Esophagus squamous epithelium (tissue), 5 donors: ENCODE measurements around the gene PPP1R9A. TPM values are rescaled to one million over a fixed set of nuclear protein-coding genes. Genes with fewer than 3 reads are reported as not detected.

Experiments
- DNase-seq: peaks from one replicate; lab custom pipeline; 2025; lab: John Stamatoyannopoulos, UW
- H3K27ac ChIP-seq, 4 donors: fragments of 200-600 bp; sonication (generic); one replicate each; pipeline ENCODE4 v1.5.1; 2016 to 2019; ENCODE audit warnings: mild to moderate bottlenecking in 1 of 4
- H3K27me3 ChIP-seq, 4 donors: fragments of 200-600 bp; sonication (generic); 1 replicate in 3 of 4; 2 replicates in 1 of 4; pipeline versions ENCODE4 v1.5.1 to v1.6.0; 2017 to 2021; ENCODE audit warnings: antibody characterized with exemption in 1 of 4
- H3K36me3 ChIP-seq, 3 donors: fragments of 200-600 bp; sonication (generic); one replicate each; pipeline ENCODE4 v1.5.1; 2016 to 2019
- H3K4me1 ChIP-seq, 3 donors: fragments of 200-600 bp; sonication (generic); one replicate each; pipeline ENCODE4 v1.5.1; 2017 to 2019
- H3K4me3 ChIP-seq, 4 donors: fragments of 200-600 bp; sonication (generic); 1 replicate in 3 of 4; 2 replicates in 1 of 4; pipeline ENCODE4 v1.5.1; 2016 to 2019; ENCODE audit warnings: mild to moderate bottlenecking in 2 of 4, moderate library complexity in 1 of 4
- H3K9me3 ChIP-seq, 3 donors: fragments of 200-600 bp; sonication (generic); one replicate each; pipeline ENCODE4 v1.5.1; 2016 to 2019
- CTCF ChIP-seq, 6 experiments: fragments of 450-650 bp in 4 of 6; fragments of 200-600 bp in 2 of 6; sonication (generic) in 2 of 6; IDR thresholded peaks; one replicate each; pipeline ENCODE4 v1.5.1; 2016 to 2019; ENCODE audit warnings: antibody characterized with exemption in 6 of 6, mild to moderate bottlenecking in 4 of 6, moderate library complexity in 4 of 6
- POLR2A ChIP-seq, 4 donors: fragments of 450-650 bp; IDR thresholded peaks; one replicate each; pipeline ENCODE4 v1.6.1; 2017; ENCODE audit warnings: antibody characterized with exemption in 4 of 4, mild to moderate bottlenecking in 4 of 4, moderate library complexity in 3 of 4
- WGBS, 2 donors: methylation state at CpG; one replicate each; pipeline ENCODE4 v1.1.5; 2018; 5-methylcytosine and 5-hydroxymethylcytosine counted together
- intact Hi-C: fragments of 100-400 bp; cut with DNase I; formaldehyde crosslinking; loops from one replicate; pipeline ENCODE4 v1.15.0; 2022
- total RNA-seq, 4 donors: library from RNA; depleted of rRNA; stranded (reverse); fragments of >200 nt; gene quantifications; one replicate each; pipeline ENCODE4 v1.1.0, GENCODE V29; 2016
- donor health status: DM: yes; HTN: yes; CAD: no.

Gene PPP1R9A
- total RNA-seq, 4 donors from 2014 or later: 0.04 to 6.3 (median 1.0) TPM

GRCh38 chr7:95276114-95276513 is 368.7 kb downstream of the PPP1R9A start:
- no peak for DNase-seq
- H3K4me3 ChIP-seq: no peak overlapping the region
- no peak overlapping the region for H3K27ac ChIP-seq
- TF ChIP-seq CTCF (IDR thresholded peaks at IDR 0.05): no peak
- no peak for TF ChIP-seq POLR2A (IDR thresholded peaks at IDR 0.05)
- WGBS, 2 donors: 53 to 83% methylated on average over 2 of the region's 2 CpGs
- no peaks in the 10 kb centered on the region for H3K27me3 ChIP-seq
- no peaks in the 10 kb centered on the region for H3K4me1 ChIP-seq
- intact Hi-C loops: no loop called here
- no peaks in the 10 kb centered on the region for H3K36me3 ChIP-seq
- H3K9me3 ChIP-seq: no peaks in the 10 kb centered on the region

GRCh38 chr7:95279417-95279816 is 372.0 kb downstream of the PPP1R9A start:
- no peak overlapping the region for H3K27ac ChIP-seq
- H3K27me3 ChIP-seq: no peaks in the 10 kb centered on the region
- no peaks in the 10 kb centered on the region for H3K4me1 ChIP-seq
- H3K9me3 ChIP-seq: no peaks in the 10 kb centered on the region
- intact Hi-C loops: no loop called here
- WGBS, 2 donors: 60 to 69% methylated on average over 2 of the region's 2 CpGs
- TF ChIP-seq POLR2A (IDR thresholded peaks at IDR 0.05) (no peak), CTCF (IDR thresholded peaks at IDR 0.05) (no peak)
- no peaks in the 10 kb centered on the region for H3K36me3 ChIP-seq
- no peak overlapping the region for H3K4me3 ChIP-seq
- no peak for DNase-seq

- 51 to 53% methylated on average over 2 of the region's 2 CpGs for WGBS, 2 donors
- Histone ChIP-seq H3K9me3 (no peaks in the 10 kb centered on the region), H3K27ac (no peak overlapping the region), H3K36me3 (no peaks in the 10 kb centered on the region), H3K4me1 (no peaks in the 10 kb centered on the region), H3K27me3 (no peaks in the 10 kb centered on the region), H3K4me3 (no peak overlapping the region)
- intact Hi-C loops: no loop called here
- no peak for DNase-seq
- TF ChIP-seq CTCF (IDR thresholded peaks at IDR 0.05) (no peak), POLR2A (IDR thresholded peaks at IDR 0.05) (no peak)
Observed at GRCh38 chr7:95286096-95286495, 378.7 kb downstream of the PPP1R9A start.

GRCh38 chr7:95290166-95290830 is 382.9 kb downstream of the PPP1R9A start:
- TF ChIP-seq POLR2A (IDR thresholded peaks at IDR 0.05) (no peak), CTCF (IDR thresholded peaks at IDR 0.05) (no peak)
- Histone ChIP-seq H3K27me3 (no peaks in the 10 kb centered on the region), H3K4me1 (no peaks in the 10 kb centered on the region), H3K9me3 (no peaks in the 10 kb centered on the region), H3K27ac (no peak overlapping the region), H3K36me3 (no peaks in the 10 kb centered on the region), H3K4me3 (no peak overlapping the region)
- DNase-seq: no peak
- intact Hi-C loops: no loop called here
- WGBS, 2 donors: 82 to 91% methylated on average over 7 of the region's 7 CpGs

GRCh38 chr7:95295397-95295796 is 388.0 kb downstream of the PPP1R9A start:
- DNase-seq: no peak
- Histone ChIP-seq H3K27me3 (no peaks in the 10 kb centered on the region), H3K36me3 (no peaks in the 10 kb centered on the region), H3K9me3 (no peaks in the 10 kb centered on the region), H3K4me3 (no peak overlapping the region), H3K27ac (no peak overlapping the region), H3K4me1 (no peaks in the 10 kb centered on the region)
- no peak for TF ChIP-seq POLR2A (IDR thresholded peaks at IDR 0.05)
- intact Hi-C loops: no loop called here

GRCh38 chr7:95296456-95296855 is 389.1 kb downstream of the PPP1R9A start:
- Histone ChIP-seq H3K27me3 (no peaks in the 10 kb centered on the region), H3K27ac (no peak overlapping the region), H3K4me3 (no peak overlapping the region), H3K9me3 (no peaks in the 10 kb centered on the region), H3K36me3 (no peaks in the 10 kb centered on the region), H3K4me1 (no peaks in the 10 kb centered on the region)
- 69 to 81% methylated on average over 6 of the region's 6 CpGs for WGBS, 2 donors
- no peak for DNase-seq
- TF ChIP-seq CTCF (IDR thresholded peaks at IDR 0.05): no peak
- TF ChIP-seq POLR2A (IDR thresholded peaks at IDR 0.05): no peak
- intact Hi-C loops: no loop called here
